UCSD-AML1 (cell line): ENCODE measurements around the gene TNIP2.
A peak's percentile ranks its signal among the peaks of the same experiment; 100 is the strongest.
"Not testable (repeated sequence)": the region's sequence is repeated elsewhere in the genome, so short reads cannot be mapped to it uniquely, and the experiment has no call there.

Experiments
- DNase-seq: peaks from one replicate; lab custom pipeline; 2025; ENCODE audit not compliant: unreplicated experiment; lab: John Stamatoyannopoulos, UW

Gene TNIP2

GRCh38 chr4:2745981-2746806, 9.9 kb downstream of the TNIP2 start:
- peak; percentile 72 for DNase-seq

GRCh38 chr4:2745516-2745915, 10.6 kb downstream of the TNIP2 start:
- no peak for DNase-seq

GRCh38 chr4:2744576-2745270, 11.4 kb downstream of the TNIP2 start:
- DNase-seq = no peak

GRCh38 chr4:2743518-2744445, 12.4 kb downstream of the TNIP2 start:
- DNase-seq = no peak

- no peak for DNase-seq
Measured at GRCh38 chr4:2742823-2743517, 13.2 kb downstream of the TNIP2 start.

GRCh38 chr4:2742081-2742822, 13.9 kb downstream of the TNIP2 start:
- no peak for DNase-seq

- DNase-seq = no peak
Measured at GRCh38 chr4:2741626-2742025, 14.5 kb downstream of the TNIP2 start.

- DNase-seq = not testable (repeated sequence)
Measured at GRCh38 chr4:2738296-2738695, 17.8 kb downstream of the TNIP2 start.

- no peak for DNase-seq
Measured at GRCh38 chr4:2735869-2736268, 20.3 kb downstream of the TNIP2 start.

GRCh38 chr4:2734612-2735011, 21.5 kb downstream of the TNIP2 start:
- DNase-seq = no peak

GRCh38 chr4:2733844-2734574, 22.1 kb downstream of the TNIP2 start:
- no peak for DNase-seq

- DNase-seq = no peak
Measured at GRCh38 chr4:2733001-2733843, 22.9 kb downstream of the TNIP2 start.

GRCh38 chr4:2732526-2732925, 23.6 kb downstream of the TNIP2 start:
- DNase-seq = no peak

GRCh38 chr4:2731907-2732317, 24.2 kb downstream of the TNIP2 start:
- no peak for DNase-seq

- no peak for DNase-seq
Measured at GRCh38 chr4:2729533-2729875, 26.6 kb downstream of the TNIP2 start.

- no peak for DNase-seq
Measured at GRCh38 chr4:2728806-2729532, 27.2 kb downstream of the TNIP2 start.

GRCh38 chr4:2728221-2728620, 27.9 kb downstream of the TNIP2 start:
- no peak for DNase-seq

GRCh38 chr4:2726881-2727280, 29.3 kb downstream of the TNIP2 start:
- not testable (repeated sequence) for DNase-seq
